Right ventricle myocardium inferior (tissue), 1 donor: Measurements from ENCODE around the gene SLC30A3. TPM values are rescaled to one million over a fixed set of nuclear protein-coding genes. Genes with fewer than 3 reads are reported as not detected.
"Not testable (repeated sequence)": the region's sequence is repeated elsewhere in the genome, so short reads cannot be mapped to it uniquely, and the experiment has no call there.

Experiments used
- ATAC-seq: fragments of 200-7000 bp; cut with Tn5 transposase; one replicate; pipeline ENCODE4 v1.9.1; 2020; ENCODE audit warnings: mild to moderate bottlenecking, moderate library complexity
- DNase-seq: peaks from one replicate; pipeline ENCODE4 v3.0.0; 2021; ENCODE audit errors: missing footprints
- intact Hi-C: fragments of 100-400 bp; cut with DNase I; formaldehyde crosslinking; loops from one replicate; pipeline ENCODE4 v1.11.0; 2022
- total RNA-seq: library from RNA; stranded (reverse); fragmentation: NEBNext Ultra II Directional; extraction: Animal tissue kit (Norgen Biotek cat#: 25700); gene quantifications from one replicate; pipeline ENCODE4 v1.2.1, GENCODE V29; 2021
- donor health status: DM: no; HTN: yes; CAD: no; lungs with severe emphysema.

SLC30A3 gene
- total RNA-seq, 1 donor from 2014 or later: 10.1 TPM

- DNase-seq (no peak), ATAC-seq (no peak)
- intact Hi-C loops: no loop called here
These were observed 32.1 kb upstream of the SLC30A3 start for GRCh38 chr2:27294928-27295327.

- ATAC-seq (no peak), DNase-seq (no peak)
- intact Hi-C loops: no loop called here
These were observed 29.0 kb upstream of the SLC30A3 start for GRCh38 chr2:27291865-27292264.

- no peak for DNase-seq
- no peak for ATAC-seq
- intact Hi-C loops: no loop called here
These were observed 27.7 kb upstream of the SLC30A3 start for GRCh38 chr2:27290549-27290948.

GRCh38 chr2:27288610-27289009 is 25.8 kb upstream of the SLC30A3 start:
- ATAC-seq: no peak
- intact Hi-C loops: no loop called here
- DNase-seq: no peak

GRCh38 chr2:27285481-27285880 is 22.6 kb upstream of the SLC30A3 start:
- ATAC-seq (no peak), DNase-seq (no peak)
- intact Hi-C loops: no loop called here

GRCh38 chr2:27284996-27285395 is 22.1 kb upstream of the SLC30A3 start:
- DNase-seq: no peak
- intact Hi-C loops: loop anchor here (5.0 kb wide), 1 partner anchor 188 kb away; no protein-coding TSS in a partner anchor
- ATAC-seq: no peak

GRCh38 chr2:27282892-27283291 is 20.0 kb upstream of the SLC30A3 start:
- intact Hi-C loops: loop anchor here (1.0 to 5.0 kb wide), 2 partner anchors 40 to 186 kb away; partner anchors contain the start of gene MPV17
- DNase-seq: no peak
- ATAC-seq: peak; percentile 70

GRCh38 chr2:27281855-27282559 is 19.2 kb upstream of the SLC30A3 start, which contains the start of gene TRIM54:
Gene TRIM54 (plus strand): TSS chr2:27282429. CDS start chr2:27282732, 303 bp downstream.
- peak; percentile 87 for ATAC-seq
- intact Hi-C loops: loop anchor here (1.0 to 5.0 kb wide), 3 partner anchors 17 to 185 kb away; partner anchors contain the start of gene MPV17
- DNase-seq: no peak

GRCh38 chr2:27281442-27281841 is 18.6 kb upstream of the SLC30A3 start:
- intact Hi-C loops: loop anchor here (2.0 to 5.0 kb wide), 2 partner anchors 17 to 184 kb away; no protein-coding TSS in a partner anchor
- ATAC-seq (peak; percentile 29), DNase-seq (no peak)

- DNase-seq (no peak), ATAC-seq (no peak)
- intact Hi-C loops: loop anchor here (1.0 to 5.0 kb wide), 3 partner anchors 16 to 184 kb away; no protein-coding TSS in a partner anchor
These were observed 18.0 kb upstream of the SLC30A3 start for GRCh38 chr2:27280826-27281225.

GRCh38 chr2:27278010-27278409 is 15.2 kb upstream of the SLC30A3 start:
- ATAC-seq (no peak), DNase-seq (no peak)
- intact Hi-C loops: no loop called here

- DNase-seq: no peak
- no peak for ATAC-seq
- intact Hi-C loops: no loop called here
These were observed 12.6 kb upstream of the SLC30A3 start, which contains the start of gene DNAJC5G for GRCh38 chr2:27275211-27276150. Gene DNAJC5G (plus strand): TSS chr2:27275433. CDS start chr2:27276729, 1,296 bp downstream.

GRCh38 chr2:27272537-27273522 is 10.0 kb upstream of the SLC30A3 start:
- peak; percentile 14 for ATAC-seq
- intact Hi-C loops, DNase-seq: not testable (repeated sequence)

- intact Hi-C loops: no loop called here
- ATAC-seq (peak; percentile 90), DNase-seq (no peak)
These were observed 8.9 kb upstream of the SLC30A3 start for GRCh38 chr2:27271631-27272340.

GRCh38 chr2:27270670-27271069 is 7.8 kb upstream of the SLC30A3 start:
- intact Hi-C loops: no loop called here
- DNase-seq: no peak
- no peak for ATAC-seq

- ATAC-seq (no peak), DNase-seq (no peak)
- intact Hi-C loops: no loop called here
These were observed 7.3 kb upstream of the SLC30A3 start for GRCh38 chr2:27270131-27270530.

- ATAC-seq, intact Hi-C loops, DNase-seq: not testable (repeated sequence)
These were observed 5.4 kb upstream of the SLC30A3 start for GRCh38 chr2:27268296-27268695.

- ATAC-seq: no peak
- intact Hi-C loops: loop anchor here (2.0 kb wide), 1 partner anchor 15 kb away; no protein-coding TSS in a partner anchor
- DNase-seq: no peak
These were observed 2.7 kb upstream of the SLC30A3 start for GRCh38 chr2:27265536-27265870.
